ENCODE results near the gene SHROOM3.

SHROOM3 gene

GRCh38 chr4:76830964-76831703, 396.1 kb downstream of the SHROOM3 start:
- Histone ChIP-seq H3K4me1 (ENCODE audit: control insufficient read depth, insufficient read depth, low read length) (peaks cover 19% of the 10 kb centered on the region; the same call in 1 of the 2 replicates), H3K9me3 (ENCODE audit: control insufficient read depth, insufficient read depth, low read depth, low read length) (no peaks in the 10 kb centered on the region), H3K27ac (ENCODE audit: low read depth, low read length) (peak overlapping the region; percentile 6; the same call in 1 of the 2 replicates), H3K27me3 (ENCODE audit: control insufficient read depth, insufficient read depth, low read length) (no peaks in the 10 kb centered on the region), H3K9ac (ENCODE audit: low read length) (peak overlapping the region; percentile 6), H3K4me3 (ENCODE audit: low read depth, low read length) (no peak overlapping the region), H3K36me3 (ENCODE audit: control insufficient read depth, insufficient read depth, low read length) (no peaks in the 10 kb centered on the region)

- Histone ChIP-seq H3K4me3 (ENCODE audit: low read depth, low read length) (no peak overlapping the region), H3K9me3 (ENCODE audit: control insufficient read depth, insufficient read depth, low read depth, low read length) (no peaks in the 10 kb centered on the region), H3K27me3 (ENCODE audit: control insufficient read depth, insufficient read depth, low read length) (no peaks in the 10 kb centered on the region), H3K9ac (ENCODE audit: low read length) (no peak overlapping the region), H3K4me1 (ENCODE audit: control insufficient read depth, insufficient read depth, low read length) (peaks cover 19% of the 10 kb centered on the region; the same call in 1 of the 2 replicates), H3K27ac (ENCODE audit: low read depth, low read length) (peak overlapping the region; percentile 6; the same call in 1 of the 2 replicates), H3K36me3 (ENCODE audit: control insufficient read depth, insufficient read depth, low read length) (no peaks in the 10 kb centered on the region)
These were observed 396.8 kb downstream of the SHROOM3 start for GRCh38 chr4:76831711-76832373.

All from HUES6 (cell line).